ENCODE data around the gene PTPN7.

The PTPN7 gene

DNA sequence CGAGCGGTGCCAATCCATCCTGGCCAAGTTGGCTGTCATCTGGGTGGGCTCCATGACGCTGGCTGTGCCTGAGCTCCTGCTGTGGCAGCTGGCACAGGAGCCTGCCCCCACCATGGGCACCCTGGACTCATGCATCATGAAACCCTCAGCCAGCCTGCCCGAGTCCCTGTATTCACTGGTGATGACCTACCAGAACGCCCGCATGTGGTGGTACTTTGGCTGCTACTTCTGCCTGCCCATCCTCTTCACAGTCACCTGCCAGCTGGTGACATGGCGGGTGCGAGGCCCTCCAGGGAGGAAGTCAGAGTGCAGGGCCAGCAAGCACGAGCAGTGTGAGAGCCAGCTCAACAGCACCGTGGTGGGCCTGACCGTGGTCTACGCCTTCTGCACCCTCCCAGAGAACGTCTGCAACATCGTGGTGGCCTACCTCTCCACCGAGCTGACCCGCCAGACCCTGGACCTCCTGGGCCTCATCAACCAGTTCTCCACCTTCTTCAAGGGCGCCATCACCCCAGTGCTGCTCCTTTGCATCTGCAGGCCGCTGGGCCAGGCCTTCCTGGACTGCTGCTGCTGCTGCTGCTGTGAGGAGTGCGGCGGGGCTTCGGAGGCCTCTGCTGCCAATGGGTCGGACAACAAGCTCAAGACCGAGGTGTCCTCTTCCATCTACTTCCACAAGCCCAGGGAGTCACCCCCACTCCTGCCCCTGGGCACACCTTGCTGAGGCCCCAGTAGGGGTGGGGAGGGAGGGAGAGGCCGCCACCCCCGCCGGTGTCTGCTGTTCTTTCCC lies 32.4 kb downstream of the PTPN7 start:
- TF ChIP-seq, protein P1, sequence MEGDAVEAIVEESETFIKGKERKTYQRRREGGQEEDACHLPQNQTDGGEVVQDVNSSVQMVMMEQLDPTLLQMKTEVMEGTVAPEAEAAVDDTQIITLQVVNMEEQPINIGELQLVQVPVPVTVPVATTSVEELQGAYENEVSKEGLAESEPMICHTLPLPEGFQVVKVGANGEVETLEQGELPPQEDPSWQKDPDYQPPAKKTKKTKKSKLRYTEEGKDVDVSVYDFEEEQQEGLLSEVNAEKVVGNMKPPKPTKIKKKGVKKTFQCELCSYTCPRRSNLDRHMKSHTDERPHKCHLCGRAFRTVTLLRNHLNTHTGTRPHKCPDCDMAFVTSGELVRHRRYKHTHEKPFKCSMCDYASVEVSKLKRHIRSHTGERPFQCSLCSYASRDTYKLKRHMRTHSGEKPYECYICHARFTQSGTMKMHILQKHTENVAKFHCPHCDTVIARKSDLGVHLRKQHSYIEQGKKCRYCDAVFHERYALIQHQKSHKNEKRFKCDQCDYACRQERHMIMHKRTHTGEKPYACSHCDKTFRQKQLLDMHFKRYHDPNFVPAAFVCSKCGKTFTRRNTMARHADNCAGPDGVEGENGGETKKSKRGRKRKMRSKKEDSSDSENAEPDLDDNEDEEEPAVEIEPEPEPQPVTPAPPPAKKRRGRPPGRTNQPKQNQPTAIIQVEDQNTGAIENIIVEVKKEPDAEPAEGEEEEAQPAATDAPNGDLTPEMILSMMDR (IDR thresholded peaks at IDR 0.05; ENCODE audit: control insufficient read depth, extremely low read depth, insufficient read depth), result no peak
- H3K4me3 ChIP-seq (ENCODE audit: low read depth, low read length), result no peak overlapping the region
- DNase-seq (ENCODE audit: low read depth), result no peak

- DNase-seq (ENCODE audit: low read depth), result no peak
- TF ChIP-seq, protein P1 (IDR thresholded peaks at IDR 0.05; ENCODE audit: control insufficient read depth, extremely low read depth, insufficient read depth), result no peak
- no peak overlapping the region for H3K4me3 ChIP-seq (ENCODE audit: low read depth, low read length)
Observed at GRCh38 chr1:202127061-202127460, 33.3 kb downstream of the PTPN7 start.

DNA sequence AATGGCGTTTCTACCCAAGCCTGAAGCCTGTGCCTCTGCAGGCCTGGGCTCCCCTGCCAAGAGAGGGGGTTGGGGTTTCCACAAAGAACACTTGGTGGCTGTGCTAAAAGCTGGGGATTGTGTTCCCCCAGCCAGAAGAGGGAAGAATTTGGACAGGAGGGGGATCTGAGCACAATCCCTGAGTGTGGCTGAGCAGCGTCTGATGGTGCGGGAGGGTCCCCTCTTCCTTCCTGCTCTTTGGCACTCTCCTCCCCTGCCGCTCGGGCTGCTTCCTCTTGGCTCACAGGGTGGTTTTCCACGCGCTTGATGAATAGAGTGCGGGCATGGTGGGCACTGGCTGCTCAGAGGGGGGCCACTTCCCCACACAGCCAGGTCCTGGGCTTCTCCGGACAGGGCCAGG lies 34.0 kb downstream of the PTPN7 start:
- H3K4me3 ChIP-seq (ENCODE audit: low read depth, low read length), result no peak overlapping the region
- DNase-seq (ENCODE audit: low read depth), result no peak
- TF ChIP-seq, protein P1 (IDR thresholded peaks at IDR 0.05; ENCODE audit: control insufficient read depth, extremely low read depth, insufficient read depth), result no peak

- no peak overlapping the region for H3K4me3 ChIP-seq (ENCODE audit: low read depth, low read length)
- TF ChIP-seq, protein P1 (IDR thresholded peaks at IDR 0.05; ENCODE audit: control insufficient read depth, extremely low read depth, insufficient read depth), result no peak
Observed at GRCh38 chr1:202125611-202126010, 34.8 kb downstream of the PTPN7 start.

GRCh38 chr1:202124142-202124541 lies 36.3 kb downstream of the PTPN7 start:
- H3K4me3 ChIP-seq (ENCODE audit: low read depth, low read length), result no peak overlapping the region
- TF ChIP-seq, protein P1 (IDR thresholded peaks at IDR 0.05; ENCODE audit: control insufficient read depth, extremely low read depth, insufficient read depth), result no peak
- no peak for DNase-seq (ENCODE audit: low read depth)

More at GRCh38 chr1:202125611-202126010, 34.8 kb downstream of the PTPN7 start:
- DNase-seq (ENCODE audit: low read depth), result no peak

DNA sequence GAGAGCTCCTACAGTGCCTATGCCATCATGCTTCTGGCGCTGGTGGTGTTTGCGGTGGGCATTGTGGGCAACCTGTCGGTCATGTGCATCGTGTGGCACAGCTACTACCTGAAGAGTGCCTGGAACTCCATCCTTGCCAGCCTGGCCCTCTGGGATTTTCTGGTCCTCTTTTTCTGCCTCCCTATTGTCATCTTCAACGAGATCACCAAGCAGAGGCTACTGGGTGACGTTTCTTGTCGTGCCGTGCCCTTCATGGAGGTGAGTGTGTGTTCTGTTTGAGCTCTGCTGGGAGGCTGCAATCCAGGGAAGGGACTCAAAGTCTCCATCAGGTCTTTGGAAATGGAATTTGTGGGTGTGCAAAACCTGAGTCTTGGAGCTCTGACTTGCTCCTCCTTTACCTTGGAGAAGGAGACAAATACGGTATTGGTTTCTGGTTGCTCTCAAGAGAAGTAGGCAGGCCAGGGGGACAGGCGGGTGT lies 37.0 kb downstream of the PTPN7 start:
- H3K4me3 ChIP-seq (ENCODE audit: low read depth, low read length), result no peak overlapping the region
- DNase-seq (ENCODE audit: low read depth), result no peak
- TF ChIP-seq, protein P1 (IDR thresholded peaks at IDR 0.05; ENCODE audit: control insufficient read depth, extremely low read depth, insufficient read depth), result no peak
